PFSK-1 (cell line): ENCODE results near the gene KCNJ15.

Experiments used
- FOXP2 ChIP-seq: optimal IDR thresholded peaks from 2 replicates; pipeline ENCODE3; 2011; ENCODE audit warnings: borderline replicate concordance, control low read depth, inconsistent platforms; ENCODE audit not compliant: insufficient read depth; ENCODE audit errors: extremely low read length, extremely low read depth
- POLR2AphosphoS5 ChIP-seq: IDR thresholded peaks from 2 replicates; pipeline ENCODE4 v1.6.1; 2012; ENCODE audit warnings: low read depth, mild to moderate bottlenecking, control low read depth, low read length, moderate library complexity
- SIN3A ChIP-seq: IDR thresholded peaks from 2 replicates; pipeline ENCODE4 v1.6.1; 2012; ENCODE audit warnings: mild to moderate bottlenecking, low read length, moderate library complexity, borderline replicate concordance; ENCODE audit not compliant: insufficient read depth
- TAF1 ChIP-seq: IDR thresholded peaks from 2 replicates; pipeline ENCODE4 v1.6.1; 2012; ENCODE audit warnings: low read length, control low read depth, borderline replicate concordance; ENCODE audit not compliant: insufficient read depth
- TF ChIP-seq, protein P1 (sequence below), 2 experiments: IDR thresholded peaks; 2 replicates each; pipeline versions ENCODE4 v1.6.1 to v1.8.0; 2011 to 2012; ENCODE audit warnings: low read depth in 2 of 2, low read length in 2 of 2, control low read depth in 1 of 2, inconsistent platforms in 1 of 2, mild to moderate bottlenecking in 1 of 2, moderate library complexity in 1 of 2; ENCODE audit not compliant: insufficient read depth in 1 of 2

Gene KCNJ15

DNA sequence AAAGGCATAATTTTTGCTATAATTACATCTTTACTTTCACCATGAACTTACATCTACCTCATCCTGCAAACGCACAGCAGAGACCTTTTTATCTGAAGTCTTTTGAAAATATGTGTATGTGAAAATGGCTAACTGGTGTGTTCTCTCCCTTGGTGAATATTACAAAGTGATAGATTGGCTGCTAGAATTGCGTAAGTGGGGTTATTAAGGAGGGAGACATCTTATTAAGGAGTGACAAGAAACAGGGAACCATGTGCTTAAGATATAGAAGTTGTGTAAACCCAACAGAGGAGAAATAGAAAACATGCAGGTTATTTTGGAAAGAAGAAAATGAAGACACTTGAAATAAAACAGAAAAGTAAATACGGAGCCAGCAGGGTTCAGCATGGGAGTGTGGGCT is 7.8 kb downstream of the KCNJ15 start:
- TF ChIP-seq SIN3A, result no peak
- TF ChIP-seq POLR2AphosphoS5, result no peak
- TF ChIP-seq, protein P1, sequence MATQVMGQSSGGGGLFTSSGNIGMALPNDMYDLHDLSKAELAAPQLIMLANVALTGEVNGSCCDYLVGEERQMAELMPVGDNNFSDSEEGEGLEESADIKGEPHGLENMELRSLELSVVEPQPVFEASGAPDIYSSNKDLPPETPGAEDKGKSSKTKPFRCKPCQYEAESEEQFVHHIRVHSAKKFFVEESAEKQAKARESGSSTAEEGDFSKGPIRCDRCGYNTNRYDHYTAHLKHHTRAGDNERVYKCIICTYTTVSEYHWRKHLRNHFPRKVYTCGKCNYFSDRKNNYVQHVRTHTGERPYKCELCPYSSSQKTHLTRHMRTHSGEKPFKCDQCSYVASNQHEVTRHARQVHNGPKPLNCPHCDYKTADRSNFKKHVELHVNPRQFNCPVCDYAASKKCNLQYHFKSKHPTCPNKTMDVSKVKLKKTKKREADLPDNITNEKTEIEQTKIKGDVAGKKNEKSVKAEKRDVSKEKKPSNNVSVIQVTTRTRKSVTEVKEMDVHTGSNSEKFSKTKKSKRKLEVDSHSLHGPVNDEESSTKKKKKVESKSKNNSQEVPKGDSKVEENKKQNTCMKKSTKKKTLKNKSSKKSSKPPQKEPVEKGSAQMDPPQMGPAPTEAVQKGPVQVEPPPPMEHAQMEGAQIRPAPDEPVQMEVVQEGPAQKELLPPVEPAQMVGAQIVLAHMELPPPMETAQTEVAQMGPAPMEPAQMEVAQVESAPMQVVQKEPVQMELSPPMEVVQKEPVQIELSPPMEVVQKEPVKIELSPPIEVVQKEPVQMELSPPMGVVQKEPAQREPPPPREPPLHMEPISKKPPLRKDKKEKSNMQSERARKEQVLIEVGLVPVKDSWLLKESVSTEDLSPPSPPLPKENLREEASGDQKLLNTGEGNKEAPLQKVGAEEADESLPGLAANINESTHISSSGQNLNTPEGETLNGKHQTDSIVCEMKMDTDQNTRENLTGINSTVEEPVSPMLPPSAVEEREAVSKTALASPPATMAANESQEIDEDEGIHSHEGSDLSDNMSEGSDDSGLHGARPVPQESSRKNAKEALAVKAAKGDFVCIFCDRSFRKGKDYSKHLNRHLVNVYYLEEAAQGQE (IDR thresholded peaks at IDR 0.05; ENCODE audit: insufficient read depth in 1 of 2, low read depth in 2 of 2, low read length in 2 of 2), result no peak
- TF ChIP-seq TAF1, result no peak

DNA sequence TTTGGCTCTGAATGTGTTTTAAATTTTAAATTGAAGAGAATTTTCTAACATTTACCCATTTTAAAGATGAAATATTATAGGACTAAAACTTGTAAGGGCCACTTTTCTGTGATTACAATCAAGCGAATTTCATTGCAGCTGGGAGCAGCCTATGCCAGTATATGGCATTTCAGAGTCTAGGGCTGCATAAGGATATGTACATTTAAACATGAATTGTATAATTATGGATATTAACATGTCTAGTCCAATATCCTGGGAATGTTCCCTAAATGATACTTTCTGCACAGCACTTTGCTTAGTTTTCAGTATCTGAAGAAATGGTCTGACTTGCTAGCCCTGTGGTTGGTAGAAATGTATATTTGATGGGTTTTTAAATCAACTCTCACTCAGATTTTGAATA is 8.4 kb downstream of the KCNJ15 start:
- TF ChIP-seq, protein P1 (IDR thresholded peaks at IDR 0.05; ENCODE audit: insufficient read depth in 1 of 2, low read depth in 2 of 2, low read length in 2 of 2), result no peak
- no peak for TF ChIP-seq SIN3A
- no peak for TF ChIP-seq TAF1
- no peak for TF ChIP-seq FOXP2
- TF ChIP-seq POLR2AphosphoS5, result no peak

DNA sequence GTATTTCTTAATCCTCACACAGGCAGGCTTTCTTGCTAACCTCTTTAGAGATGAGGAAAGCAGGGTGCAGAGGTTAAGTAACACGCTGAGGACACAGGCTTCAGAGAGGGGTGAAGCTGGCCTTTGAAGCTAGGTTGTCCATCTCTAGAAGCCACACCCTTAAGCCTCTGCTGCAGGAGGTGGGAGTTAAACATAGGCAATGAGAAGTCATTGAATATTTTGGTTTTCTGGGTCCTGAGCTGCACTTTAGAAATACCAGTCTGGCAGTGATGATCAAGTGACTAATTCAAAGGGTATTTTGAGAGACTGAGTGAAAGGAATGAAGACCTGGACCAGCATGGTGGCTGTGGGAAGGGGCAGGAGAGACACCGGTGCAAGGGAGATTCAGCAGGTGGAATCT is 9.9 kb downstream of the KCNJ15 start:
- TF ChIP-seq SIN3A, result no peak
- TF ChIP-seq, protein P1 (IDR thresholded peaks at IDR 0.05; ENCODE audit: insufficient read depth in 1 of 2, low read depth in 2 of 2, low read length in 2 of 2), result no peak
- no peak for TF ChIP-seq POLR2AphosphoS5
- TF ChIP-seq TAF1, result no peak
- TF ChIP-seq FOXP2, result no peak

DNA sequence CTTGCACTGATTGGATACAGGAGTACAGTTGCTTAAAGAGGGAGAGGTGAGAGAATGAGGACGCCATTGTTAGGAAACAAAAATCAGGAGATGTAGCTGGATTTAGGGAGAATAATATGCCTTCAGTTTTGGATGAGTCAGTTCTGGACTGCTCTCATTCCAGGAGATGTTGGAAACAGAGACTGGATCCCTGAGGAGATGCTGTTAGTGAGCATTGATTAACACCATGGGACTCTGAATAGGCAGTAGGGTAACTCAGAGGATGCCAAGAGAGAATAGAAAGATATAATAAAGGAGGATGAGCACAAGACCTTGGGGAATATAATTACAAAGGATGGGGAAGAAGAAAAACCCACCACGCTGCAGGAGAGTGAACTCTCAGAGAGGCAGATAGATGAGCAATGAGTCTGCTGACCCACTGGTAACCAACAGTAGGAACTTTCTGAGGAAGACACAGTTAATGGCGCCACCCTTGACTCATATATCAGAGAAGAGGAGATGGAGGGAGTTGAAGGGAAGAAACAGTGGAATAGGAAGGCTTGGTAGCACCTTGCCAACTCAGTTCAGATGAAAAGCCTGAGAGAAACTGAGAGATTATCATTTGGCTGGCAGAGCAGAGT is 10.5 kb downstream of the KCNJ15 start:
- TF ChIP-seq TAF1 (no peak), FOXP2 (no peak), SIN3A (no peak), POLR2AphosphoS5 (no peak)
- TF ChIP-seq, protein P1 (IDR thresholded peaks at IDR 0.05; ENCODE audit: insufficient read depth in 1 of 2, low read depth in 2 of 2, low read length in 2 of 2), result no peak
